DND-41 (cell line): ENCODE measurements around the gene CDH20.

ENCODE experiments used
- EZH2 ChIP-seq: IDR thresholded peaks from 3 replicates; pipeline ENCODE4 v1.6.1; 2012; ENCODE audit warnings: borderline replicate concordance, low read depth, mild to moderate bottlenecking, moderate library complexity, low read length, inconsistent platforms; ENCODE audit not compliant: severe bottlenecking
- TF ChIP-seq, protein P1 (sequence below): IDR thresholded peaks from 2 replicates; pipeline ENCODE4 v1.5.1; 2012; ENCODE audit warnings: borderline replicate concordance, low read length, moderate library complexity, mild to moderate bottlenecking; ENCODE audit not compliant: poor library complexity, severe bottlenecking; ENCODE audit errors: extremely low read depth

DNA sequence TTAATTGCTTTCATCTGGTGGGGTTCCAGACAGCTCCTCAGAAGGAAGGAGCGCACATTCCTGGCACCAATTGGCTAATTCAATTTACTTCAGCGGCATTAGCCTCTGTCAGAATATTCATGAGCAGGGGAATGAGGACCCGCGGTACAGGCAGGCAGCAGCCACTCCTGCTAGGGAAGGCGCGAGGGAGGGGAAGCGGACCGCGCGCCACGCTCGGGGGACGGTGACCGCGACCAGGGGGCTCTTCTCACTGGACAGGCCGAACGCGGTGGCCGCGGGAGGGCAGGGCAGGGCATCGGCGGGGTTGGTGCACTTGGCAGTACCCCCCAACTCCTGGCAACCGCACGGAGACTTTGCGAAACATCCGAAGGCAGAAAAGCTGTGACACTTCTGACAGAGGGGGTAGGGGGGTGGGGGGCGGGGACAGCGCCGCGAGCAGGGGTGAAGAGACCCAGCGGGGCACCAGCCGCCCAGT, at the start of gene CDH20:
- TF ChIP-seq, protein P1, sequence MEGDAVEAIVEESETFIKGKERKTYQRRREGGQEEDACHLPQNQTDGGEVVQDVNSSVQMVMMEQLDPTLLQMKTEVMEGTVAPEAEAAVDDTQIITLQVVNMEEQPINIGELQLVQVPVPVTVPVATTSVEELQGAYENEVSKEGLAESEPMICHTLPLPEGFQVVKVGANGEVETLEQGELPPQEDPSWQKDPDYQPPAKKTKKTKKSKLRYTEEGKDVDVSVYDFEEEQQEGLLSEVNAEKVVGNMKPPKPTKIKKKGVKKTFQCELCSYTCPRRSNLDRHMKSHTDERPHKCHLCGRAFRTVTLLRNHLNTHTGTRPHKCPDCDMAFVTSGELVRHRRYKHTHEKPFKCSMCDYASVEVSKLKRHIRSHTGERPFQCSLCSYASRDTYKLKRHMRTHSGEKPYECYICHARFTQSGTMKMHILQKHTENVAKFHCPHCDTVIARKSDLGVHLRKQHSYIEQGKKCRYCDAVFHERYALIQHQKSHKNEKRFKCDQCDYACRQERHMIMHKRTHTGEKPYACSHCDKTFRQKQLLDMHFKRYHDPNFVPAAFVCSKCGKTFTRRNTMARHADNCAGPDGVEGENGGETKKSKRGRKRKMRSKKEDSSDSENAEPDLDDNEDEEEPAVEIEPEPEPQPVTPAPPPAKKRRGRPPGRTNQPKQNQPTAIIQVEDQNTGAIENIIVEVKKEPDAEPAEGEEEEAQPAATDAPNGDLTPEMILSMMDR: no peak
- TF ChIP-seq EZH2: no peak
